NCI-H2227 (cell line): ENCODE data around the gene RALGPS1.

Source experiments
- DNase-seq: peaks from one replicate; lab custom pipeline; 2025; ENCODE audit not compliant: unreplicated experiment; lab: John Stamatoyannopoulos, UW

The RALGPS1 gene

GRCh38 chr9:127199001-127199791 lies 284.6 kb downstream of the RALGPS1 start:
- peak; percentile 65 for DNase-seq

GRCh38 chr9:127200106-127200862 lies 285.7 kb downstream of the RALGPS1 start:
- DNase-seq = no peak

- DNase-seq = no peak
Measured at GRCh38 chr9:127201071-127201541, 286.5 kb downstream of the RALGPS1 start.

- no peak for DNase-seq
Measured at GRCh38 chr9:127201731-127202130, 287.1 kb downstream of the RALGPS1 start.

GRCh38 chr9:127202461-127203169 lies 288.0 kb downstream of the RALGPS1 start:
- no peak for DNase-seq

- no peak for DNase-seq
Measured at GRCh38 chr9:127203681-127204327, 289.2 kb downstream of the RALGPS1 start.

GRCh38 chr9:127204771-127205470 lies 290.3 kb downstream of the RALGPS1 start:
- DNase-seq = no peak

GRCh38 chr9:127205952-127206351 lies 291.4 kb downstream of the RALGPS1 start:
- no peak for DNase-seq

- no peak for DNase-seq
Measured at GRCh38 chr9:127206666-127207065, 292.1 kb downstream of the RALGPS1 start.

- no peak for DNase-seq
Measured at GRCh38 chr9:127207734-127208410, 293.3 kb downstream of the RALGPS1 start.

- no peak for DNase-seq
Measured at GRCh38 chr9:127208416-127208815, 293.8 kb downstream of the RALGPS1 start.

GRCh38 chr9:127209220-127209619 lies 294.6 kb downstream of the RALGPS1 start:
- DNase-seq = no peak

- peak; percentile 15 for DNase-seq
Measured at GRCh38 chr9:127209948-127210640, 295.5 kb downstream of the RALGPS1 start.

GRCh38 chr9:127210851-127211730 lies 296.5 kb downstream of the RALGPS1 start:
- no peak for DNase-seq

- DNase-seq = no peak
Measured at GRCh38 chr9:127211983-127212382, 297.4 kb downstream of the RALGPS1 start.

- DNase-seq = no peak
Measured at GRCh38 chr9:127212453-127212852, 297.9 kb downstream of the RALGPS1 start.

- no peak for DNase-seq
Measured at GRCh38 chr9:127213859-127214258, 299.3 kb downstream of the RALGPS1 start.
